ENCODE data around the gene DDR1. TPM values are rescaled to one million over a fixed set of nuclear protein-coding genes. Genes with fewer than 3 reads are reported as not detected.

The DDR1 gene
- total RNA-seq, 1 experiment from 2014 or later = 258 TPM

DNA sequence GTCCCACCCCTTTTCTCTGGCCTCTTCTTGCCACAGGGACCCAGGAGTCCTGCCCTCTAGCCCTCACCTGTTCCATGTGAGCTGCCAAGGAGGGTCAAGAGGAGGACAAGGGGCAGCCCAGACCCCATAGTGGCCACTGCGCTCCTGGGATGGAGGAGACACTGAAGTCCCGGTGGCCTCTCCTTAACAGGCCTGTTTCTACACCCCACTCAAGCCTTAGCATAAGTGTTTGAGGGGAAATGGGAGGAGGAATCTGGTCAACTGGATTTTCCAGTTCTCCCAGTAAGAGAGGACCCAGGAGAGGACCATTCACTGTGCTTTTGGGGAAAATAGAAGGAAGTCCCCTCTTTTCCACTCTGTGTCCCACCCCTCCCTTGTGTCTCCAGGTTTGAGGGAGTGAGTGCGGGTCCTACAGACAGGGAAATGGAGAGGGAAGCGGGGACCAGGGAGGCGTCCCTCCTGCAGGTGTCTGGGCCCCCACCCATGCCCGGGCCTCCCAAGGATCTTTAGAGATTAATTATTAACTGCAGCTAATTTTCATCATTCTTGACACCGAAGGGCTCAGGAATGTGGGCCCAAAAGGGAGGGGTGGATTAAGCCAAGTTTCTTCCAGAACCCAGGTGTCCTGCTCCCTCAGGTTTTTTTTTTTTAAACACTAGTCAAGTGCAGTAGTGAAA is 47.8 kb downstream of the DDR1 start, which contains the start of gene SFTA2:
Gene SFTA2, minus strand, starts transcription at position 202 of the 677 bp plus-strand sequence. Its CDS starts 74 bp downstream, at position 128.
- H3K27ac Mint-ChIP-seq = peak within 1 kb of the TSS in 2 of 3 experiments; percentile 39 to 52; a peak in 2 of 7 replicates
- peaks cover 17 to 21% (median 21%) of the 10 kb centered on the region in 3 experiments; a peak in 6 of 7 replicates for H3K36me3 Mint-ChIP-seq (ENCODE audit: insufficient read depth in 1 of 3, low read depth in 3 of 3)
- peaks cover 13 to 14% of the 10 kb centered on the region in 2 experiments; a peak in 4 of 5 replicates for H3K9me3 Mint-ChIP-seq

More for the DNA sequence above, 47.8 kb downstream of the DDR1 start, which contains the start of gene SFTA2:
- Histone ChIP-seq H3K4me2 (ENCODE audit: insufficient read depth, insufficient read length, low read length) (no peak within 1 kb of the TSS), H3T11ph (ENCODE audit: low read length) (no peak within 1 kb of the TSS), H2BK120ac (ENCODE audit: low read depth, low read length, poor library complexity, severe bottlenecking) (no peak within 1 kb of the TSS), H2AK5ac (ENCODE audit: insufficient read length, low read length) (no peak within 1 kb of the TSS), H4K5ac (ENCODE audit: insufficient read length, low read depth, low read length) (no peak within 1 kb of the TSS), H3K23ac (ENCODE audit: insufficient read length, low read depth, low read length) (no peak within 1 kb of the TSS), H3K14ac (ENCODE audit: insufficient read depth, low read length) (no peak within 1 kb of the TSS), H3K9me3 (ENCODE audit: control insufficient read depth, low read depth, low read length) (no peaks in the 10 kb centered on the region), H4K8ac (replicated peaks; ENCODE audit: insufficient read length, low read depth, low read length) (no peak within 1 kb of the TSS), H3K9ac (ENCODE audit: extremely low read depth, insufficient read length, low read length) (no peak within 1 kb of the TSS), H3K79me1 (ENCODE audit: insufficient read depth, low read depth, low read length, poor library complexity, severe bottlenecking) (no peaks in the 10 kb centered on the region), H3K4ac (ENCODE audit: low read depth, low read length) (no peak within 1 kb of the TSS), H3K18ac (ENCODE audit: insufficient read length, low read depth, low read length) (peak within 1 kb of the TSS; percentile 27), H4K20me1 (ENCODE audit: control insufficient read depth, insufficient read depth, insufficient read length) (no peaks in the 10 kb centered on the region), H3K79me2 (ENCODE audit: insufficient read depth, low read length) (no peaks in the 10 kb centered on the region), H2BK5ac (ENCODE audit: insufficient read length, low read length) (no peak within 1 kb of the TSS), H3K23me2 (ENCODE audit: insufficient read length, low read depth, low read length, poor library complexity, severe bottlenecking) (no peaks in the 10 kb centered on the region), H3K4me1 (ENCODE audit: insufficient read depth, low read length) (peaks cover 2% of the 10 kb centered on the region; the same call in 1 of the 2 replicates), H2BK15ac (ENCODE audit: low read depth, low read length) (no peak within 1 kb of the TSS), H2BK20ac (ENCODE audit: low read depth, low read length, poor library complexity, severe bottlenecking) (no peak within 1 kb of the TSS), H3K27ac (ENCODE audit: insufficient read length, low read depth, low read length) (no peak within 1 kb of the TSS), H3K27me3 (ENCODE audit: insufficient read depth, low read length) (no peaks in the 10 kb centered on the region; the same call in 1 of the 2 replicates), H4K91ac (ENCODE audit: insufficient read length, low read depth, low read length) (no peak within 1 kb of the TSS), H2AFZ (ENCODE audit: low read length) (no peak within 1 kb of the TSS), H3K56ac (ENCODE audit: insufficient read length, low read depth, low read length) (no peak within 1 kb of the TSS), H2BK12ac (ENCODE audit: insufficient read length, low read depth, low read length) (no peak within 1 kb of the TSS)
- TF ChIP-seq, protein P1, sequence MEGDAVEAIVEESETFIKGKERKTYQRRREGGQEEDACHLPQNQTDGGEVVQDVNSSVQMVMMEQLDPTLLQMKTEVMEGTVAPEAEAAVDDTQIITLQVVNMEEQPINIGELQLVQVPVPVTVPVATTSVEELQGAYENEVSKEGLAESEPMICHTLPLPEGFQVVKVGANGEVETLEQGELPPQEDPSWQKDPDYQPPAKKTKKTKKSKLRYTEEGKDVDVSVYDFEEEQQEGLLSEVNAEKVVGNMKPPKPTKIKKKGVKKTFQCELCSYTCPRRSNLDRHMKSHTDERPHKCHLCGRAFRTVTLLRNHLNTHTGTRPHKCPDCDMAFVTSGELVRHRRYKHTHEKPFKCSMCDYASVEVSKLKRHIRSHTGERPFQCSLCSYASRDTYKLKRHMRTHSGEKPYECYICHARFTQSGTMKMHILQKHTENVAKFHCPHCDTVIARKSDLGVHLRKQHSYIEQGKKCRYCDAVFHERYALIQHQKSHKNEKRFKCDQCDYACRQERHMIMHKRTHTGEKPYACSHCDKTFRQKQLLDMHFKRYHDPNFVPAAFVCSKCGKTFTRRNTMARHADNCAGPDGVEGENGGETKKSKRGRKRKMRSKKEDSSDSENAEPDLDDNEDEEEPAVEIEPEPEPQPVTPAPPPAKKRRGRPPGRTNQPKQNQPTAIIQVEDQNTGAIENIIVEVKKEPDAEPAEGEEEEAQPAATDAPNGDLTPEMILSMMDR (conservative IDR thresholded peaks at IDR 0.05) = no peak
- no peak within 1 kb of the TSS for H3K4me3 Mint-ChIP-seq
- peaks cover 2% of the 10 kb centered on the region; the same call in 1 of the 2 replicates for H3K27me3 Mint-ChIP-seq (ENCODE audit: low read depth)
- no peak for DNase-seq
- WGBS (ENCODE audit: extremely low coverage, insufficient read length, low lambda C conversion rate) = no CpG with 5 or more reads among the region's 7 CpGs
- H3K4me1 Mint-ChIP-seq = peaks cover 7 to 19% of the 10 kb centered on the region in 2 experiments

All from H9 (cell line).